Stimulated activated CD4-positive, alpha-beta T cell treated with anti-CD3 and anti-CD28 coated beads, TNF-alpha, amount 100 ng/mL, for 24 hours (primary cell): ENCODE data around the gene APC.
"Not testable (repeated sequence)": the region's sequence is repeated elsewhere in the genome, so short reads cannot be mapped to it uniquely, and the experiment has no call there.

Source experiments
- DNase-seq, 3 experiments: peaks; one replicate each; pipeline ENCODE4 v3.0.0-alpha.2; 2020; ENCODE audit warnings: low read depth in 3 of 3

APC gene

GRCh38 chr5:112716895-112717294 is 20.8 kb upstream of the APC start:
- DNase-seq: not testable (repeated sequence)

- DNase-seq: no peak
Observed at GRCh38 chr5:112717506-112718082, 20.1 kb upstream of the APC start.

GRCh38 chr5:112718344-112718743 is 19.3 kb upstream of the APC start:
- no peak for DNase-seq

GRCh38 chr5:112720576-112720975 is 17.1 kb upstream of the APC start:
- DNase-seq: no peak

- DNase-seq: no peak
Observed at GRCh38 chr5:112724901-112725300, 12.8 kb upstream of the APC start.

GRCh38 chr5:112729630-112730029 is 8.1 kb upstream of the APC start:
- no peak for DNase-seq

GRCh38 chr5:112732131-112732530 is 5.6 kb upstream of the APC start:
- no peak for DNase-seq

GRCh38 chr5:112733586-112733985 is 4.1 kb upstream of the APC start:
- no peak for DNase-seq

GRCh38 chr5:112734597-112734996 is 3.1 kb upstream of the APC start:
- DNase-seq: no peak

- DNase-seq: no peak
Observed at GRCh38 chr5:112735702-112736101, 2.0 kb upstream of the APC start.

- DNase-seq: no peak
Observed at GRCh38 chr5:112737070-112737462, 619 bp upstream of the APC start.

- DNase-seq: no peak
Observed at GRCh38 chr5:112738191-112738560, 491 bp downstream of the APC start.

GRCh38 chr5:112742424-112742823 is 4.7 kb downstream of the APC start:
- DNase-seq: no peak

- DNase-seq: no peak
Observed at GRCh38 chr5:112743631-112744030, 5.9 kb downstream of the APC start.

- DNase-seq: no peak
Observed at GRCh38 chr5:112752335-112752734, 14.7 kb downstream of the APC start.

GRCh38 chr5:112755703-112756102 is 18.0 kb downstream of the APC start:
- no peak for DNase-seq

- DNase-seq: no peak
Observed at GRCh38 chr5:112757468-112758208, 20.0 kb downstream of the APC start.

- DNase-seq: no peak
Observed at GRCh38 chr5:112758676-112759075, 21.0 kb downstream of the APC start.

- no peak for DNase-seq
Observed at GRCh38 chr5:112762113-112762810, 24.6 kb downstream of the APC start.

GRCh38 chr5:112763165-112763564 is 25.5 kb downstream of the APC start:
- DNase-seq: no peak

- DNase-seq: no peak
Observed at GRCh38 chr5:112772124-112772523, 34.4 kb downstream of the APC start.

- DNase-seq: no peak
Observed at GRCh38 chr5:112776301-112776856, 38.7 kb downstream of the APC start.

GRCh38 chr5:112779531-112779930 is 41.8 kb downstream of the APC start:
- DNase-seq: no peak
